HG03378 (cell line): ENCODE results near the gene XYLT2.
A peak's percentile ranks its signal among the peaks of the same experiment; 100 is the strongest.
"Not testable (repeated sequence)": the region's sequence is repeated elsewhere in the genome, so short reads cannot be mapped to it uniquely, and the experiment has no call there.

Experiments
- ATAC-seq: cut with Tn5 transposase; IDR thresholded peaks from one replicate; pipeline ENCODE4 v1.9.1; 2021; ENCODE audit warnings: mild to moderate bottlenecking, moderate library complexity; ENCODE audit not compliant: unreplicated experiment

XYLT2 gene

DNA sequence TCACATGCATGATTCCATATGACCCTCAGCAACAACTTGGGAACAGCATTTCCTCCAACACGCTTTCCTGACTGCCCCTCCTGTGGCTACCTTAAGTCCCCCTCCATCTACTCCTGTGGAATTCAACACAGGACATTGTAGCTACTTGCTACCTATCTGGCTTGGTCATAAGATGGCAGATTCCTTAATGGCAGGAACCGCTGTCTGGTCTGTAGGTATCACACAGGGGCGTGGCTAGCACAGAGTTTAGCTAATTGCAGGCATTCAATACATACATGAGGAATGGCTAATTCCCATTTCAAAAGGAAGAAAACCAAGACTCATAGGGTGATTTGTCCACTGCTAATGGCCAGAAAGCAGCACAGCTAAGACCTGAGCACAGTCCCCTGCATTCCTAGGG is 42.8 kb downstream of the XYLT2 start:
- ATAC-seq: no peak

DNA sequence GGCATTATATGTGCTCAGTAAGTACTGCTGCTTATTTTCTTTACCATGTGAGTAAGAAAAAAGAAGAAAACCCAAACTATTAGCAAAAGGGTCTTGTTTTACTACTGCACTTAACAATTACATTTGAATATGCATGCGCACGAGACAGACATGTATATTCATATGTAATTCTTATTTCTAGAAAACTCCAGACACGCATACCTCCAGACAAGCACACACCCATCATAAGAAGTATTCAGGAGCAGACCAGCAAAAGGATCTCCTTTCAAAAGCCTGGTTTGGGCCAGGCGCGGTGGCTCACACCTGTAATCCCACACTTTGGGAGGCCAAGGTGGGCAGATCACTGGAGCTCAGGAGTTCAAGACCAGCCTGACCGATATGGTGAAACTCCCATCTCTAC is 43.6 kb downstream of the XYLT2 start:
- no peak for ATAC-seq

GRCh38 chr17:50392621-50393020 is 46.7 kb downstream of the XYLT2 start:
- ATAC-seq: no peak

DNA sequence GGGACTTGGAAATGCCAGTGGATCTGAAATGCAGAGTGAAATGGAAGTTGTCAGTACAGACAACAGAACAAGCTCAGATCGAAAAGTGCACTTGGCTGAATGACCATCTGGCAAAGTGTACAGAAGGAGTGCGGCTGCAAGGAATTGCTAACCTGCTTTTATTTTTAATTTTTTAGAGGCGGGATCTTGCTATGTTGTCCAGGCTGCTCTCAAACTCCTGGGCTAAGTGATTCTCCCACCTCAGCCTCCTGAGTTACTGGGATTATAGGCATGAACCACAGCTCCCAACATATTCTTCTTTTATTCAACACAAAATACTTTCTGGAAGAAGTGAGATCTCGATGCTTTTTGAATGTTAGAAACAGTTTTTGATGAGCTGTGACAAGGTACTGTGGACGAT is 47.8 kb downstream of the XYLT2 start:
- no peak for ATAC-seq

GRCh38 chr17:50394711-50395110 is 48.8 kb downstream of the XYLT2 start:
- ATAC-seq: no peak

- peak; percentile 15 for ATAC-seq
Measured at GRCh38 chr17:50396261-50397110, 50.6 kb downstream of the XYLT2 start.

DNA sequence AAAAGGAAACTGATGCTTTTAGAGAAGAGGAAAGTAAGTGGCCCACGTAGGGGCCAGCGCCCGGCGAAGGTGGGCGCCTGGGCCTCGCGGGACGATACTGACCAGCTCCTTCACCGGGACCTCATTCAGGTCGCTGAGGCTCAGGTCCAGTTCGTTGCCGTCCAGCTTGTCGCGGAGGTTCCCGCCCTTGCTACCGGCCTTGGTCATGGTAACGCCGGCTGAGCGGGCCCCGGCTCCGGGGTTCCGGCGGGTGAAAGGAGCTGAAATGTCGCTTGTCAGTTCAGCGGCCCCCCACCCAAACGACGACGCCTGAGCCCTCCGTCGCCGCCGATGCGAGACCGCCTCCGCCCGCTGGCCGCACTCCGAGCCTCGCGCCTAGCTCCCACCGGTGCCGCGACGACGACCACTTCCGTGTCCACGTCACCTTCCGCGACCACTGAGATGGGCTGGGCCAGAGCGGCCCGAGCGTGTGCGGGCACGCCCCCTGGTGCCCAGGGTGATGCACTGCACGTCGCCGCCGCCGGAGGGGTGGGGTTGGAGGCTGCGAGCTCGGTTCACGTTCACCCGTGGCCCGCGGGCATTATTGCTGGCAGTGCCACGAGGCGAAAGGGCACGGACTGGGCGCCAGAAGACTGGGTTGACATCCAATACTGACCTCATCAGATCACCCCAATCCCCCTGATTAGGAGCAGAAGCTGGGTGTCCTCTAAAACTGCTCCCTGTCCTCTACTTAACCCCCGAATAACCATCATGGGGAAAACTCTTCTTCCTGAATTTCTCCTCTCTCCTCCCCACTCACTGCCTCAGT is 51.4 kb downstream of the XYLT2 start, which contains the start of gene LRRC59:
TSS of gene LRRC59 (minus strand) at position 413 of the 808 bp plus-strand sequence. CDS start at position 207, 206 bp downstream.
- peak; percentile 83 for ATAC-seq

DNA sequence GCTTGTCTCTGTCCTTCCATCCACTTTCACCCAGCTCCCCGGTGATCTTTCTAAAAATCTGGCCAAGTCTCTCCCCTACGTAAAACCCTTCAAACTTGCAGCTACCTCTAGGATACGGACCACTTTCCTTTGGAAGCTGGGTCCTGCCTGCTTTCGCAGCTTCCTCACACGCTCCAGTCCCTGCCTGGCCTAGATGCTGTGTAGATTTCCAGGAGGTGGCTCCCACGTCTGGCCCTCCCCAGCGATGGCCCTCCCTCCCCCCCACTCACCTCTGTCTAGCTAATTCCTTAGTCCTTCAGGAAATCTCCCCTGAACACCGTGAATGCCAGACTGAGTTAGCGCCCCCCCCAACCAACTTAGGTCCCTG is 52.0 kb downstream of the XYLT2 start:
- no peak for ATAC-seq

- ATAC-seq: not testable (repeated sequence)
Measured at GRCh38 chr17:50398672-50399071, 52.7 kb downstream of the XYLT2 start.

GRCh38 chr17:50399591-50399990 is 53.7 kb downstream of the XYLT2 start:
- ATAC-seq: not testable (repeated sequence)

- ATAC-seq: not testable (repeated sequence)
Measured at GRCh38 chr17:50405351-50405750, 59.4 kb downstream of the XYLT2 start.

DNA sequence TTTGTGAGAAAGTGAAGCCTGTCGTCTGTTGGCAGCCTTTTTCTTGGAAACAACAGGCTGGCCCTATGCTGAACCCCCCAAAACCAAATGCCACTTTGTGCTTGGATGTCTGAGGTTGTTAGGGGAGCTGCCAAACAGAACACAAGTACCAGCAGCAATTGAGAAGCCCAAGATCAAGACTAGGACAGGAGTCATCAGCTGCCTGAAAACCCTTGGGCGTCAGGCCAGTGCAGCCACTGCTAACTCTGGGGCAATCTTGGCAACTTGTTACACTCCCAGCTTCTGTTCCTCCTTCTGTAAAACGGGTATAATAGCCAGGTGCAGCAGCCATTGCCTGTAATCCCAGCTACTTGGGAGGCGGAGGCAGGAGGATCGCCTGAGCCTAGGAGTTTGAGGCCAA is 60.7 kb downstream of the XYLT2 start:
- ATAC-seq: no peak

GRCh38 chr17:50407921-50408320 is 62.0 kb downstream of the XYLT2 start:
- no peak for ATAC-seq
